ENCODE results near the gene PER3. TPM values are rescaled to one million over a fixed set of nuclear protein-coding genes. Genes with fewer than 3 reads are reported as not detected.

The PER3 gene
- total and polyA plus RNA-seq, 2 of the 4 experiments (the other 2 are of a cell fraction) = 3.4 to 4.2 TPM

GRCh38 chr1:7885513-7886404 lies 101.7 kb downstream of the PER3 start:
- WGBS, 2 experiments (ENCODE audit: extremely low coverage in 2 of 2, insufficient read length in 1 of 2) = 23% methylated on average over 7 of the region's 27 CpGs; no CpG with 5 or more reads in 1 of the 2 experiments
- intact Hi-C loops (cut with micrococcal nuclease) = no loop called here

More at GRCh38 chr1:7885513-7886404, 101.7 kb downstream of the PER3 start:
- Histone ChIP-seq H2AFZ (replicated peaks; ENCODE audit: low read length, poor library complexity) (peak overlapping the region; percentile 21), H3K27me3 (ENCODE audit: control insufficient read depth, insufficient read depth, low read length) (peaks cover 4% of the 10 kb centered on the region; the same call in 1 of the 2 replicates), H4K5ac (ENCODE audit: low read depth, low read length) (no peak overlapping the region), H3K4me1 (ENCODE audit: control insufficient read depth, insufficient read depth, low read length) (no peaks in the 10 kb centered on the region), H3K4ac (ENCODE audit: low read depth, low read length) (no peak overlapping the region), H3K18ac (ENCODE audit: low read depth, low read length) (no peak overlapping the region), H3K4me3 (ENCODE audit: insufficient read depth, low read depth, low read length) (no peak overlapping the region), H2BK120ac (ENCODE audit: low read depth, low read length) (no peak overlapping the region), H2AK9ac (replicated peaks; ENCODE audit: low read depth, low read length, poor library complexity) (no peak overlapping the region), H2AK5ac (ENCODE audit: low read depth, low read length) (no peak overlapping the region), H3K56ac (ENCODE audit: extremely low read depth, insufficient read depth, low read length) (no peak overlapping the region), H4K20me1 (ENCODE audit: insufficient read depth, low read length) (no peaks in the 10 kb centered on the region), H2BK15ac (ENCODE audit: low read depth, low read length) (no peak overlapping the region), H3K23ac (ENCODE audit: low read depth, low read length) (no peak overlapping the region), H3K9me3 (ENCODE audit: control insufficient read depth, insufficient read depth, low read length) (peaks cover 2% of the 10 kb centered on the region; the same call in 1 of the 2 replicates), H3K9me1 (ENCODE audit: insufficient read depth, low read length) (no peaks in the 10 kb centered on the region), H2BK20ac (ENCODE audit: low read depth, low read length) (no peak overlapping the region), H4K91ac (ENCODE audit: insufficient read depth, low read depth, low read length) (no peak overlapping the region), H3K79me1 (ENCODE audit: low read depth in 1 of 2, low read length in 2 of 2) (no peaks in the 10 kb centered on the region), H3K9ac (ENCODE audit: low read depth, low read length) (no peak overlapping the region), H4K8ac (ENCODE audit: low read depth in 2 of 2, low read length in 2 of 2) (no peak overlapping the region), H3K4me2 (ENCODE audit: low read depth, low read length) (no peak overlapping the region), H3K36me3 (ENCODE audit: control insufficient read depth, insufficient read depth, low read length) (no peaks in the 10 kb centered on the region), H2BK5ac (ENCODE audit: low read depth, low read length, poor library complexity, severe bottlenecking) (no peak overlapping the region), H3K14ac (replicated peaks; ENCODE audit: low read depth, low read length) (no peak overlapping the region), H3K27ac (ENCODE audit: insufficient read depth, low read length) (no peak overlapping the region)
- POLR2A ChIA-PET (ENCODE audit: unreplicated experiment) = no interaction called here
- no peak for ATAC-seq (ENCODE audit: low read depth)
- dilution Hi-C loops (cut with HindIII; ENCODE audit: low sequenced_read_pairs, unreplicated experiment) (no loop called here), in situ Hi-C loops (cut with MboI; ENCODE audit: low sequenced_read_pairs) (no loop called here)
- CTCF ChIA-PET = no interaction called here
- no TSS peak for BruUV-seq (replicated peaks)
- TF ChIP-seq MXI1 (IDR thresholded peaks at IDR 0.05; ENCODE audit: borderline replicate concordance, low read depth, low read length) (no peak), BHLHE40 (IDR thresholded peaks at IDR 0.05; ENCODE audit: low read depth, low read length) (no peak), POLR2A (IDR thresholded peaks at IDR 0.05; ENCODE audit: low read depth, low read length) (no peak), NFE2L2 (IDR thresholded peaks at IDR 0.05; ENCODE audit: low read depth, low read length) (no peak), RCOR1 (IDR thresholded peaks at IDR 0.05; ENCODE audit: insufficient replicate concordance, low read length) (no peak), MAFK (IDR thresholded peaks at IDR 0.05; ENCODE audit: low read depth, low read length) (no peak), MAZ (IDR thresholded peaks at IDR 0.05; ENCODE audit: borderline replicate concordance, low read depth, low read length) (no peak), CEBPB (IDR thresholded peaks at IDR 0.05; ENCODE audit: low read depth, low read length) (no peak), CHD1 (IDR thresholded peaks at IDR 0.05; ENCODE audit: low read depth, low read length) (no peak), ELK1 (IDR thresholded peaks at IDR 0.05; ENCODE audit: borderline replicate concordance, low read depth, low read length) (no peak)
- TF ChIP-seq, protein P1, sequence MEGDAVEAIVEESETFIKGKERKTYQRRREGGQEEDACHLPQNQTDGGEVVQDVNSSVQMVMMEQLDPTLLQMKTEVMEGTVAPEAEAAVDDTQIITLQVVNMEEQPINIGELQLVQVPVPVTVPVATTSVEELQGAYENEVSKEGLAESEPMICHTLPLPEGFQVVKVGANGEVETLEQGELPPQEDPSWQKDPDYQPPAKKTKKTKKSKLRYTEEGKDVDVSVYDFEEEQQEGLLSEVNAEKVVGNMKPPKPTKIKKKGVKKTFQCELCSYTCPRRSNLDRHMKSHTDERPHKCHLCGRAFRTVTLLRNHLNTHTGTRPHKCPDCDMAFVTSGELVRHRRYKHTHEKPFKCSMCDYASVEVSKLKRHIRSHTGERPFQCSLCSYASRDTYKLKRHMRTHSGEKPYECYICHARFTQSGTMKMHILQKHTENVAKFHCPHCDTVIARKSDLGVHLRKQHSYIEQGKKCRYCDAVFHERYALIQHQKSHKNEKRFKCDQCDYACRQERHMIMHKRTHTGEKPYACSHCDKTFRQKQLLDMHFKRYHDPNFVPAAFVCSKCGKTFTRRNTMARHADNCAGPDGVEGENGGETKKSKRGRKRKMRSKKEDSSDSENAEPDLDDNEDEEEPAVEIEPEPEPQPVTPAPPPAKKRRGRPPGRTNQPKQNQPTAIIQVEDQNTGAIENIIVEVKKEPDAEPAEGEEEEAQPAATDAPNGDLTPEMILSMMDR (conservative IDR thresholded peaks at IDR 0.05; ENCODE audit: low read depth, low read length) = no peak
- DNase-seq = no peak
